GM21786 (cell line): ENCODE data around the gene TBC1D22B.
"Not testable (repeated sequence)": the region's sequence is repeated elsewhere in the genome, so short reads cannot be mapped to it uniquely, and the experiment has no call there.

ENCODE experiments used
- ATAC-seq: cut with Tn5 transposase; IDR thresholded peaks from one replicate; pipeline ENCODE4 v1.9.1; 2021; ENCODE audit not compliant: unreplicated experiment

The TBC1D22B gene

DNA sequence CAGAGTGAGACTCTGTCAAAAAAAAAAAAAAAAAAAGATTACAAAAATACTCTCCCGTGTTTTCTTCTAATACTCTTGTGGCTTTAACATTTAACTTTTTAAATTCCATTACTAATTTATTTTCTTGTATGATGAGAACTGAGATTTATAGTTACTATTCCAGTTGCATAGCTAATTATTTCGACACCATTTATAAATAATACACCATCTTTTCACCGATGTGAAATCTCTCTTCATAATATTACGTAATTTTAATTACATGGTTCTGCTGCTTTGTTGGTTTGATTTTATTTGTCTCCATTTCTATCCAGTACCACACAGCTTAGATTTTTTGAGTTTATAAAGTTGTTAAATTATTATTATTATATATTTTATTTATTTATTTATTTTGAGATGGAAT lies 42.4 kb downstream of the TBC1D22B start:
- ATAC-seq = no peak

DNA sequence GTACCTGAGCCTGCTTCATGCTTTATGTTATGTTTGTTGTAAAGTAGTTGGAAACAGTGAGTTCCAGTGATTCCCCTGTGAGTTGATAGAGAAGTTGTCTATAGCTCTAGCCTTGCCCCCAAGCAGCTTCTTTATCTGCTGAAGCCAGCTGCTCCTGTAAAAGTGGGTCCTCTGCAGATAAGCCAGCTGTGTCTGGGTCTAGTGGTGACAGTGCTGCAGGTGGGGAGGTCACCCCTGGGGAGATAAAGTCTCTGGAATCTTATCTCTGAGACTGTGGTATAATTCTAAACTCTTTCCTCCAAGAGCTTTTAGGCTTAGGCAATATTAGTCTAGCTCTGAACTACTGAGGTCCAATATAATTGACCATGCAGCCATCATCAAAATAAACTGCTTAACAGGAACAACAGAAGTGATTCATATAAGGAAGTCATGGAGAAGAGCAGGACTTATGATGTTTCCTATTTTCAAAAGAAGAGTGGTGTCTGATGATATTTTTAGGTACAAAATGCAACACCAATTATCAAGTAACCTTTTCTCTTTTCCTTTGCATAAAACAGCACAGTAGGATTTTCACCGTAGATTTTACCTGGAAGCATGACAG lies 44.6 kb downstream of the TBC1D22B start:
- ATAC-seq = no peak

DNA sequence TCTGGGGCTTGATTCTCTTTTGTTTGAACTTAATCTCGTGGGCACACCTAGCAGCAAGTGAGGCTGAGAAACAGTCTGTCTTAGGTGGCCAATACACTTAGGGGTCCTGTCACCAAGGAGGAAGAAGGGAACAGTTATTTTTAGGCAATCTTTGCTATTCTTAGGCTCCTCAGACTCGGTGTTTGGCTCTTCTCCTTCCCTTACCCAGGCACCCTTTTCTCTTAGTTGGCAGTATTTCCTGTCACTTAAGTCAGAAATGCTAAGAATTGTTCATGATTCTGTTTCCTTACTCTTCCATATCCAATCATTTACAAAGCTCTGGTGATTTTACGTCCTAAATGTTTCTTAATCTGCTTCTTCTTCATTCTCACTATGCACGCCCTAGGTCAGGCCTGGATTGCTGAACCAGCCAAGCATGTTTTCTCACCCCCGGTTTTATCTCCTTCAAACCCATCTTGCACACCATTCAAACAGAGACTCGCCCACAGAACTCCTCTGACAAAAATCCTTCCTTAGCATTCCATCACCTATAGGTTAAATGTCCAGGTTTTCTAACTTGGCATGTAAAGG lies 45.6 kb downstream of the TBC1D22B start:
- ATAC-seq = no peak

DNA sequence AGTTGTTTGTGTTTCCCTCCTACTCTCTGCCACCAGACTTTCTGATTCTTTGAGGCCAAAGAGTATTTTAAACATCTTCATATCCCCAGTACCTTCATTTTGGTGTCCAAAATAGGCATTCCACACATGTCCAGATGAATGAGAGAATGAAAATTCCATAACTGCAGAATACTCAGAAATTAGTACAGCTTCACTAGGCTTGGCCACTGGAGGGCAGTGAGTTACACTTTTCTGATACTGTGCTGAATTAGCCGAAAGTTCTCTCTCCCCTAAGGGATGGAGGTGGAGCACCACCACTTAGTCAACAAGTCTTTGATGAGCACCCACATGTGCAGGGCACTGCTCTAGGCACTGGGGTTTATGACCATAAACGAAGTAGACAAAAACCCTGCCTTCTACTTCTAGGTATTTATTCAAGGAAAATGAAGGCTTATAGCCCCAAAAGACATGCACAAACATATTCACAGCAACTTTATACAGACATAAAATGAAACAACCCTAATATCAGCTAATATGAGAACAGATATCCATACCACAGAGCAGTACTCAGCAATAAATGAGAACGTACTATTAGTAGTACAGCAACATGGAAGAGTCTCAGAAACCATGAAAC lies 46.4 kb downstream of the TBC1D22B start:
- ATAC-seq = no peak

DNA sequence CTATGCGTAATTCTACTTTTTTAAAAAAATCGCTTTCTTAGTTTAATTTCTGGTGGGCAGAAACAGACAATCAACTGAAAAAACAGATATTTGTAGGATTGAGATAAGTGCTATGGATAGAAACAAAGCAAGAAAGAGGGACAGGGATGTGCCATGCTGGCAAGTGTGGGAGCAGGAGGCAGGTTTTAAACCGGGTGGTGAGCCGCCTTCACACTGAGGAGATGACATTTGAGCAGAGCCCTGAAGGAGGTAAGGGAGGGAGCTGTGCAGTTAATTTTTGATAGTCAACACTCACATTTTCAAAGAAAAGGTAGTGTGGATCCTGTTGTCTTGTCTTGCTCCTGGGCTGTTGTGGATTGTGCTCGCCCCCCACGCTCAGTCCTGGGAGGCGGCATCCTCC lies 47.2 kb downstream of the TBC1D22B start:
- ATAC-seq = no peak

DNA sequence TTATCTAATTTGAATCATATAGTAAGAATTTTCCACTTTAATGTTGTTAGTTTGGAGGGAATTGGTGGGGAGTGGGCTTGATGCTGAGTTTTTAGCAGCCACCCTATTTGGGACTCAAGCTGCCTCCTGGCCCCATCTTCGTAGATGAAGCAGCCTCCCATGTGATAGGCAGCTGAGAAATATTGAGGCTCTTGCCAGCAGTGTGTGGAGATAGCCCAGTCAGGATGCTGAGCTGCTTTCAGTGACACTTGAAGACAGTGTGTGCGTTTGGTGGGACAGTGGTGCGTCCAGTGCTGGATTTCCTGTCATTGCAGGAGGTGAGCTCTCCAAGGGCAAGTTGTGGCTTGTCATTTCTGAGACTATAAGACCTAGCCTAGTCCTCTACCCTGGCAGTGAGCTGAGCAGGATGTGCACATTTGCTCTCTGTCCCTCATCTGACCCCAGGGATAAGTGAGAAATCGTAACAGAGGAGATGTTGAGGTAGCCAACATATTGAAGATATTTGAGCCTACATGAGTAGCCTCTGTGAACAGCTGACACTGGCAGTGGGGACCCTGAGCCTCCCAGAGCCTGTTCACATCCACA lies 48.4 kb downstream of the TBC1D22B start:
- ATAC-seq = no peak

DNA sequence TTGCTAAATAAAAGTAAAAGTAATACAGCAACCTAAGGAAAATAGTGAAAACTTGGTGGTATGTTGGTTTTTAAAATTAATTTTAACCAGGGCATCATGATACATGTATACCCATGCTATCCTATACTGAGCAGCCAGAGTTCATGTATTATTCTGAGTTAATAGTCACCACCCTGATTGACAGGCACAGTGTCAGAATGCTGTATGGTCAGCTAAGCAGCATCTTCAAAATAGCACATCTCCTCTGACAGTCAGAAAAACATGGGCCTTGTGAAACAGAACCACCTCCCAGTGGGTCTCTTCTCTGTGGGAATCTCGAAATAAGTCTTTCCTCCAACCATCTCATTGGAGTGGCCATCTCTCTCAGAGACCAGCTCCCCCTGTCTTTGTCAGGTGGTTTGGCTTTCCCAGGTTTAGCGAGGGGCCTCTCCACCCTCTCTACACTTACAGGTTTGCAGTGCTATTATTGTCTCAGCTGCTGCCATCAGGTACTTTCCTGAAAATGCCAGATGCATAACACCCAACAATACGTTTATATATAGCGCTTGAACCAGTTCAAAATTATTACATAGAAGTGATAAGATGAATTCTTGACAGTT lies 49.2 kb downstream of the TBC1D22B start:
- no peak for ATAC-seq

DNA sequence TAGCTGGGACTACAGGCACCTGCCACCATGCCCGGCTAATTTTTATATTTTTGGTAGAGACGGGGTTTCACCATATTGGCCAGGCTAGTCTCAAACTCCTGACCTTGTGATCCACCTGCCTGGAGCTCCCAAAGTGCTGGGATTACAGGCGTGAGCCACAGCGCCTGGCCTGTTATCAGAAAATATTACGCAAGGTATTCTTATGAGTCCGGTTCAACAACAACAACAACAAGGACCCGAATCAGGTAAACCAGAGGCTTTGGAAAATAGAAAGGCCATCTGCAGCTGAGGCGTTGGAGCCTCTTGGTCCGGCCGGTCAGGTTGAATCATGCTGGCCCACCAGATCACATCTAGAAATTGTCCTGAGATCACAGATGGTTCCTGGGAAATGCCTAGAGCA lies 49.9 kb downstream of the TBC1D22B start:
- ATAC-seq = not testable (repeated sequence)

DNA sequence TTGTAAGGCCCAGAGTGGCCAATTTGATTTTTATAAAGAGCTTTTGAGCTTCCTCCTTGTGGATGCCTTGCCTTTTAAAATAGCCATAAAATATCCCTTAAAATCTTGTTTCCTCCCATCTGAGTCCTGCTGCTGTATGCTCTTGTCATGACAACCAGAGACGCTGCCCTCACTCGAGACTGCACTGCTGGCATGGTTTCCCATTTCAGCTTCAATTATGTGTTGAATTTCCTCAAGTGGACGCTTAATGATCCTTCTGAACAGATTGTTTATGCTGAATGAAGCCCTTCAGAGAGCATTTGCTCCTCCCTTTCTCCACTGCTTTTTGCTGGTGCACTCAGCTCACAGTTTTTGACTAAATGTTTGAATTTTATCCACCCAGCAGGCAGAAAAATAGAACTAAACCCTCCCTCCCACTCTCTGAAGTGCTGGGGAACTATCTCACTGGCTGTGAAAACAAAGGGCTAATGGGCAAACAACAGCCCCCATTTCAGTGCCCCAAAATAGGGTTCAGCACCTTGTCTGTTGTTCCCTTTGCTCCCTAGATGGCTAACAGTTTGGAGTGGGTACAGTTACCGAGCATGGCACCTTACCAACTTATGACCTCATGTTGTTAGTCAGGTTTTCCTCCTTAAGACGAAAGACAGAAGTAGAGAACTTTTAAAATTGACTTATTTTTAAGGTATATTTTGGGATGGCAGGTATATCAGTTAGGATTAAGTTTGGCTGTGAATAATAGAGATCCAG lies 50.7 kb downstream of the TBC1D22B start:
- no peak for ATAC-seq

DNA sequence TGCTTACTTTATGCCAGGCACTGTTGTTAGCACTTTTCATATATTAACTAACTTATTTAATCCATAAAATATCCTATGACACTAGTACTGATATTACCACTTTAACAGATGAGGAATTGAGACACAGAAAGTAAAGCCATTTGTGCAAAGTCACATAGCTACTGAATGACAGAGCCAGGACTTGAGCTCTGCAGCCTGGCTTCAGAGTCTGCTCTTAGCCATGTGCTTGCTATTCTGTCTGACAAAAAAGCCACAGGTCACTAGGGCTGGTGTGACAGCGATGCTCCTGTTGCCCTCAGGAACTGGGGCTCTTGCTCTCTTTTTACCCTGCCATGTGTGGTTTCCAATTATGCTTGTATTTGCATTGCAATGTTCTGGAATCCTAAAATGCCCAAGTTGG lies 51.5 kb downstream of the TBC1D22B start:
- no peak for ATAC-seq

DNA sequence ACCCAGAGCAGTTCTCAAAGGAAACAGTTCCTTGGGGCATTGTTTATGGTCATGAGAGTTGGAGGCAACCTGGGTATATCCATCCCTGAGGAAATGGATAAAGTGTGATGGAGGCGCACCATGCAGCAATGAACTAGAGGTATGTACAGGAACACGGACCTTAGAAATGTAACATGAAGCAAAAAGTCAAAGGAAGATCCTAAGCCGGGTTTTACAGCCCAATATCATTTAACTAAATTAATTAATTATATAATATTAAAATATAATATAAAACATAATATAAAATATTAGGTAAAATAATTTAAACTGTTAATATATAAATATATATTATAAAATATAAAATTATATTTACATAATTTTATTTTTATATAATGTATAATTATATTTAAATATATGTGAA lies 52.1 kb downstream of the TBC1D22B start:
- ATAC-seq = no peak

DNA sequence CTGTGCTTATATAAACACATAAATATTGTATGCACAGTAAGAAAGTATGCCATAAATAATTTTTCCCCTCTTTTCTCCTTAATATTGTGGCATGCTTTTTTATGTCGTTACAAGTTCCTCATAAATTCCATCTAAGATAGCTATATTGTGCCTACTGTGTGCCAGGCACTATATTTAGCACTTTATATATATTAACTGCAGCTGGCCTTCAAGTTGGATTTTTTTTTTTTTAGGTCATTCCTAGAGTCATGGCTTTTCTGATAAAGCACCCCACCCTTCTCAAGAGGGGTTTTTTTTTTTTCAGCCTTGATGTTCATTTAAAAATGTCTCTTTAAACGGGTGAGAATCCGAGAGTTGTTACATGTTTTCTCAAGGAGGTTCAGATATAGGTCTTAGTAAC lies 53.4 kb downstream of the TBC1D22B start:
- no peak for ATAC-seq

DNA sequence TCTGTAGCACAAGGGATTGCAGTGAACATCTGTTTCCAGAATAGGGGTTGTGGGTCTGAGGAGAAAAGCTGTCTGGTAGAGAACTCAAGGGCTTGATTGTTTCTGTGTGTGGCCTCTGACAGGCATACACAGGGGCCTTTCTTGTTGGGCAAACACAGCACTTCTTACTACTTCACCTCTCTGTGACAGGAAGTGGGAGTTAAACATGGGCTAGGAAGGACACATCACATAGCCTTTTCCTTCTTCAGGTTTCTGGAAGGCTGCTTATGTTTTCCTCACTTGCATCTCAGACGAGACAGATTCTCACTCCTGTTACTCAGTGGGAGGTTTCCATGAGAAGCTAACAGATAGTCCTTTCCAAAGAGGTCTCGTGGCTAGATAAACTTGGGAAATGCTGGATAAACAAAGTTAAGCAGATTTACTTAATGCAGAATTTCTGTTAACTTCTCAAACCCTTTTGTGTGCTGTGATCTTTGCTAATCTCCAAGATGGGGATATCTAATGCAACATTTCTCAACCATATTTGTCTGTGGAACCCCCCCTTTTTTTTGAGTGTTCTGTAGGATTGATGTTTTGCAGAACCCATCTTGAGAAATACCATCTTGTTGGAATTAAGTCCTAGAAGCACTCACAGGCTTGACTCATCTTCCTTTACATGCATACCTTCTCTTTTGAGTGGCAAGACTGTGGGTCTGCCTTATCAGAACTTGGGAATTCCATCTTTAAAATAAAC lies 54.3 kb downstream of the TBC1D22B start:
- ATAC-seq = no peak

DNA sequence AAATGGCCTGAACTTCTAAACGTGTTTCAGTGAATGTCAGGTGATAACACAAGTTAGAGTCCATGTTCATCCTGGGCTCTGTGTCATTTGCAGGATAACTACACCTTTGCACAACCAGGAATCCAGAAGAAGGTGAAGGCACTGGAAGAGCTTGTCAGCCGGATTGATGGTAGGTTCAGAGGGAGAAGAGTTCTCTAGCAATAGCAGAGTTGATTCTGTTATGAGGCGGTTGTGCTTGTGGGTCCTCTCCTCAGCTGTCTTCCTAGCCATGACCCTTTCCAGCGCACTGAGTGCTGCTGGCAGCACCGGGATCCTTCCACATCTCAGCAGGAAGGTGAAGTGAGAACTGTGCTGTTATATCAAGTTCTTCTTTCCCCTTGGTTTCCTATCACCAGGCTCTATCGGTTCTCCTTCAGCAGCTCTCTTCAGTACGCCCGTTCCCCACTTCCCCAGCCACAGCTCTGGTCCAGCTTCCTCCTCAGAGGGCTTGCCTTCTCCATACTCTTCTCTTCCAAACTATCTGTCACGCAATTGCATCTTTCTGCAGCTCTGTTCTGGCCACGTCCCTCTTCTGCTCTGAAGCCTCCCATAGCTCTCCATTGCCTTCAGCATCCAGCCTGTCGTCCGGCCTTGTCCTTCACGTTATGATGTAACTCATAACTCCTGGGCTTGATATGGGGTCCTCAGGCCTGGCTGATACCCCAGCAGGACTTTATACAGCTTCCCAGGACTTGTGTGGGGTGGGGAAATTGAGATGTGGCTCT lies 56.3 kb downstream of the TBC1D22B start:
- no peak for ATAC-seq

DNA sequence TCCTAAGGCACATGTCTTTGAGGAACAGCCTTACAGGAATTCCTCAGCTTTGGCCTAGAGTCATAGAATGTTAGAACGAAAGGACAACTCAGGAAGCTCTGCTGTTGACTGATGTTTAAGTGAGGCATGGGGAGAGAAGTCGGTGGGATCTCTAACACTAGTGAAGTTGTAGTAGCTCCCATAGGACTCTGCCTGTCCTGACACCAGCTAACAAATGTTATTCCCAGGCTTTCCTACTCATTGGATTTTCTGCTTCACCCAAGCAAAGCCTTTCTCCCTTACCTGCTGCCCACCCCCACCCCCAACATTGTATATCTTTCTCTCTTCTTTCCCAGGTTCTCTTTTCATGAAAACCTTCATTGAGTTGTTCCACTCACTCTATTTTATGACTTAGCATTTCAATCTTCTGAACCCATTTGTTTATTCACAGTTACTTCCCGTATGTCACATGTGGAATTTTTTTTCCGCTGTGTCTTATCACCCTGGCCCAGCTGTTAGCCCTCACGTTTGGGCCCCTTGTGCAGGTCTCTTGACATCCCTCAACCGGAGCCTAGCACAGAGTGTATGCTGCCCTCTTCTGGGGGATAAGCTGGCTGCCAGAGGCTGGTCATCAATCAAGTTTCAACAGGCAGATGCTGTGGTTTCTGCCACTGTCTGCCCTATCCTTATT lies 57.0 kb downstream of the TBC1D22B start:
- no peak for ATAC-seq

DNA sequence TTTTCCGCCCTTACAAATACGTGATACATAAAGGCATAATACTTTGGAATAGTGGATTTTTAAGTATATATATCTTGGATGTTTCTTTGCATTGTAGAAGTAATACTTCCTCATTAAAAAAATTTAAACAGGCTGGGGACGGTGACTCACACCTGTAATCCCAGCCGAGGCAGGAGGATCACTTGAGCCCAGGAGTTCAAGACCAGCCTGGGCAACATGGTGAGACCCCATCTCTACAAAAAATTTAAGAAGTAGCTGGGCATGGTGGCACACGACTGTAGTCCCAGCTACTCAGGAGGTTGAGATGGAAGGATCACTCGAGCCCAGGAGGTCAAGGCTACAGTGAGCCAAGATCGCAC lies 57.6 kb downstream of the TBC1D22B start:
- no peak for ATAC-seq

DNA sequence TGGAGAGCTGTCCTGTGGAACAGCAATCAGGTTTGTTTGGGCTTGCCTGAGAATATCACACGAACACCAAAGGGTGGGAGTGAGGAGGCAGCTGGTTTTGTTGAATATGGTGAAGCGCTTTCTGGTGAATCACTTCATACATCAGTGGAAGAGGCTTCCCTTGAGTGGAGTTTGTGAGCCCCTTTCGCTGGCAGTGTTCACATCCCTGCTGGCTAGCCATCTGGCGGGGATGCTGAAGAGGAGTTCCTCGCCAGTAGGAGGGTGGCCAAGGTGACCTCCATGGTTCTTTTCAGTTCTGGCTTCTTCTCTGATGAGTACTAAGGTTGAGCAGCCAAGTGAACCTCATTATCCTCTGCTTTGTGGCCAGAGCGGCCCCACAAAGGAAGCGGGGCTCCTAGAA lies 58.5 kb downstream of the TBC1D22B start:
- no peak for ATAC-seq

DNA sequence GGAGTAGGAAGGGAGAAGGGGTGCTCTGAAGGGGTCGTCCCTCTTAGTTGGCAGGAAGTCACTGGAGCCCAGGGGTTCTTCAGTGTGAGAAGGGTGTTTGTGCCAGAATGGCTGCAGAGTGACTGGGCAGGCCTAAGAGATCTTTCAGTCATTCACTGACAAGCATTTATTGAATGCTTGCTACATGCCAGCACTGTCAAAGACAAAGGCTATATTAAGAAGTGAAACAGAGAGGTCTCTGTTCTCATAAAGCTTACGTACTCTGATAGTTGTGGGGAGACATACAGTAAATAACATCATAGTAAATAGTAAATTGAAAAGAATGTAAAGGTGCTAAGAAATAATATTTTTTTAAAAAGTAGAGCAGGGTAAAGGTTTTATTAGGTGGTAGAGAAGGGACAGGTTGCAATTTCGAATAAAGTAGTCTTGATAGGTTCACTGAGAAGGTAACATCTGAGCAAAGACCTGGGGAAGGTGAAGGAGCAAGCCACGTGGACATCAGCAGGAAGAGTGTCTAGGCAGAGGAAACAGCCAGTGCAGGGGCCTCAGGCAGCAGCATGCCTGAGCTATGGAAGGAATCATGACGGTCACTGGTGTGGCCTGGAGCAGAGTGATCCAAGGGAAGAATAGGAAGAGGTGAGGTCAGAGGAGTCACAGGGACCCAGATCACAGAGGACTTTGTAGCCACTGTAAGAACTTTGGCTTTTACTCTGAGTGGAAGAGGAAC lies 59.9 kb downstream of the TBC1D22B start:
- no peak for ATAC-seq

DNA sequence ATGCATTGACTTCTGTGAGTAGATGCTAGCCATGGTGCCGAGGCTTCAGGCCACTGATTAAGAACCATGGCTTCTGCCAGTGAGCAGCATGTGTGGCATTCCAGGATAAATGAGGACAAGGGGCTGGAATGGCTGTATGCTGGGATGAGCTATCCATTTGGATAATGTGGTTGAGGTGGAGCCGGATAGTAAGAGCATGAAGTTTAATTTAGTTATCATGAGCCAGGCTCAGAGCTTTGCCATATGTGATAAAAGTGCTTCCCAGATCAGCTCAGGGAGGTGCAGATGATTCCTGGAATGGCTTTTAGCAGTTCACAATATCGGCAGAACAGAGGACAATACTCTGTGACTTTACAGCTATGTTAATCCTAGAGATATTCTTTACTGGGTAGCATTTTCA lies 61.6 kb downstream of the TBC1D22B start:
- no peak for ATAC-seq
